ENCODE measurements around the gene MEGF6.

MEGF6 gene

GRCh38 chr1:3571263-3571662 is 40.0 kb downstream of the MEGF6 start:
- DNase-seq = no peak

GRCh38 chr1:3570066-3570986 is 41.0 kb downstream of the MEGF6 start:
- no peak for DNase-seq

- no peak for DNase-seq
Observed at GRCh38 chr1:3569436-3569835, 41.9 kb downstream of the MEGF6 start.

- DNase-seq = peak in 1 of 14 donors; percentile 12
Observed at GRCh38 chr1:3568815-3569435, 42.4 kb downstream of the MEGF6 start.

- no peak for DNase-seq
Observed at GRCh38 chr1:3566951-3567804, 44.1 kb downstream of the MEGF6 start.

- no peak for DNase-seq
Observed at GRCh38 chr1:3566003-3566885, 45.1 kb downstream of the MEGF6 start.

GRCh38 chr1:3564921-3565831 is 46.1 kb downstream of the MEGF6 start:
- DNase-seq = peak in 2 of 14 donors; percentile 17 to 40

- peak in 1 of 14 donors; percentile 21 for DNase-seq
Observed at GRCh38 chr1:3563610-3564009, 47.7 kb downstream of the MEGF6 start.

GRCh38 chr1:3563125-3563524 is 48.2 kb downstream of the MEGF6 start:
- DNase-seq = no peak

- DNase-seq = no peak
Observed at GRCh38 chr1:3562712-3563111, 48.6 kb downstream of the MEGF6 start.

GRCh38 chr1:3561702-3562101 is 49.6 kb downstream of the MEGF6 start:
- DNase-seq = peak in 3 of 14 donors; percentile 6 to 46 (median 32)

- DNase-seq = peak in 1 of 14 donors; percentile 43
Observed at GRCh38 chr1:3560981-3561380, 50.3 kb downstream of the MEGF6 start.

- peak in 6 of 14 donors; percentile 8 to 51 (median 30) for DNase-seq
Observed at GRCh38 chr1:3560251-3560871, 50.9 kb downstream of the MEGF6 start.

- DNase-seq = no peak
Observed at GRCh38 chr1:3558036-3558726, 53.1 kb downstream of the MEGF6 start.

GRCh38 chr1:3557366-3557765 is 53.9 kb downstream of the MEGF6 start:
- no peak for DNase-seq

GRCh38 chr1:3556336-3556735 is 55.0 kb downstream of the MEGF6 start:
- no peak for DNase-seq

- no peak for DNase-seq
Observed at GRCh38 chr1:3555131-3555920, 56.0 kb downstream of the MEGF6 start.

GRCh38 chr1:3553940-3554223 is 57.4 kb downstream of the MEGF6 start:
- no peak for DNase-seq

Measured in C1 segment of cervical spinal cord (tissue), 14 donors.